Measurements from ENCODE around the gene JAK3.

The JAK3 gene

DNA sequence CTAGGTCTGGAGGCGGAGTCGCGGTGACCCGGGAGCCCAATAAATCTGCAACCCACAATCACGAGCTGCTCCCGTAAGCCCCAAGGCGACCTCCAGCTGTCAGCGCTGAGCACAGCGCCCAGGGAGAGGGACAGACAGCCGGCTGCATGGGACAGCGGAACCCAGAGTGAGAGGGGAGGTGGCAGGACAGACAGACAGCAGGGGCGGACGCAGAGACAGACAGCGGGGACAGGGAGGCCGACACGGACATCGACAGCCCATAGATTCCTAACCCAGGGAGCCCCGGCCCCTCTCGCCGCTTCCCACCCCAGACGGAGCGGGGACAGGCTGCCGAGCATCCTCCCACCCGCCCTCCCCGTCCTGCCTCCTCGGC is 24.1 kb upstream of the JAK3 start, which contains the start of gene SLC5A5:
SLC5A5 (plus strand) TSS at position 68 of the 373 bp plus-strand sequence. CDS start 375 bp downstream, outside the sequence.
- no peak for DNase-seq (ENCODE audit: low read depth)

DNA sequence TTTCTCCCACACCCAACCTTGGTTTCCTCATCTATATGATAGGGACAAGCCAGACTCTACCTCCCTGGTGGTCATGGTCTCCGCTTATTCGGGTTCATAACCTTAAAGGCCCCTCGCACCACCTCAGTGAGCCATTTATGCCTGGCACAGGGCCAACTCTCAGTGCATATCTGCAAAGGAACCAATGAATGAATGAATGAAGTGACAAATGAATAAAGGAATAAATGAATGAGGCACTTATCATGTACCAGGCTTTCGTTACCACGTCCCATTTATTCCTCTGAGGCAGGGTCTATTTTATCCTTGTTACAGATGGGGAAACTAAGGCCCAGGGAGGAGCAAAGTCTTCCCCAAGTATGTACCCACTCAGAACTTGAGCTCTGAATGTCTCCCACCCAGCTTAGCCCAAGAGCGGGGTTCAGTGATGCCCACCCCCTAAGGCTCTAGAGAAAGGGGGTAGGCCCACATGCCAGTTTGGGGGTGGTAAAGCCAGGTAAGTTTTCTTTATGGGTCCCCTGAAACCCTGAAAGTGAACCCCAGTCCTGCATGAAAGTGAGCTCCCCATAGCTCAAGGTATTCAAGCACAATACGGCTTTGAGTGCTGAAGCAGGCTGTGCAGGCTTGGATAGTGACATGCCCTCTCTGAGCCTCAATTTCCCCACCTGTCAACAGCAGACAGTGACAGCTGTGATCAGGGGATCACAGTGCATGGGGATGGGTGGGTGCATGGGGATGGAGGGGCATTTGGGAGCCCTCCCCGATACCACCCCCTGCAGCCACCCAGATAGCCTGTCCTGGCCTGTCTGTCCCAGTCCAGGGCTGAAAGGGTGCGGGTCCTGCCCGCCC is 23.5 kb upstream of the JAK3 start:
- no peak for DNase-seq (ENCODE audit: low read depth)
- H3K4me3 ChIP-seq (ENCODE audit: low read length): no peak overlapping the region
- TF ChIP-seq, protein P1, sequence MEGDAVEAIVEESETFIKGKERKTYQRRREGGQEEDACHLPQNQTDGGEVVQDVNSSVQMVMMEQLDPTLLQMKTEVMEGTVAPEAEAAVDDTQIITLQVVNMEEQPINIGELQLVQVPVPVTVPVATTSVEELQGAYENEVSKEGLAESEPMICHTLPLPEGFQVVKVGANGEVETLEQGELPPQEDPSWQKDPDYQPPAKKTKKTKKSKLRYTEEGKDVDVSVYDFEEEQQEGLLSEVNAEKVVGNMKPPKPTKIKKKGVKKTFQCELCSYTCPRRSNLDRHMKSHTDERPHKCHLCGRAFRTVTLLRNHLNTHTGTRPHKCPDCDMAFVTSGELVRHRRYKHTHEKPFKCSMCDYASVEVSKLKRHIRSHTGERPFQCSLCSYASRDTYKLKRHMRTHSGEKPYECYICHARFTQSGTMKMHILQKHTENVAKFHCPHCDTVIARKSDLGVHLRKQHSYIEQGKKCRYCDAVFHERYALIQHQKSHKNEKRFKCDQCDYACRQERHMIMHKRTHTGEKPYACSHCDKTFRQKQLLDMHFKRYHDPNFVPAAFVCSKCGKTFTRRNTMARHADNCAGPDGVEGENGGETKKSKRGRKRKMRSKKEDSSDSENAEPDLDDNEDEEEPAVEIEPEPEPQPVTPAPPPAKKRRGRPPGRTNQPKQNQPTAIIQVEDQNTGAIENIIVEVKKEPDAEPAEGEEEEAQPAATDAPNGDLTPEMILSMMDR (conservative IDR thresholded peaks at IDR 0.05; ENCODE audit: low read length): no peak

More for the DNA sequence above, 24.1 kb upstream of the JAK3 start, which contains the start of gene SLC5A5:
- no peak within 1 kb of the TSS for H3K4me3 ChIP-seq (ENCODE audit: low read length)
- TF ChIP-seq, protein P1 (conservative IDR thresholded peaks at IDR 0.05; ENCODE audit: low read length): no peak

DNA sequence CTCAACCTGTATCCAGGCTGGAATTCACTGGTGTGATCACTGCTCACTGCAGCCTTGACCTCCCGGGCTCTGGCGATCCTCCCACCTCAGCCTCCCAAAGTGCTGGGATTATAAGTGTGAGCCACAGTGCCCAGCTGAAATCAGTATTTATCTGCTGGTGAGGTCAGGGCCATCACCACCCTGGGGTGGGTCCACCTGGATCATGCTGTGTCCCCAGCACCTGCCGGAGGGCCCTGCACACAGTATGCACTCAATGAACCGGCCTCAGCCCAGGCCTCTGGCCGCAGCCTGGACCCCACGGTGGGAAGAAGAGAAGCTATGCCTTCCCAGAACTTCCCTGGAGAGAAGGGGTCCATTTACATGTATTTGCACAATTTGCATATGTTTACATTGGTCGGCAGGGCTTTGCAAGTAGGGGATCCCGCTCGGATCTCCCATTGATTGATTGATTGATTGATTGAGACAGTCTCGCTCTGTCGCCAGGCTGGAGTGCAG is 21.4 kb upstream of the JAK3 start:
- TF ChIP-seq, protein P1 (conservative IDR thresholded peaks at IDR 0.05; ENCODE audit: low read length): no peak
- no peak for DNase-seq (ENCODE audit: low read depth)
- H3K4me3 ChIP-seq (ENCODE audit: low read length): no peak overlapping the region

DNA sequence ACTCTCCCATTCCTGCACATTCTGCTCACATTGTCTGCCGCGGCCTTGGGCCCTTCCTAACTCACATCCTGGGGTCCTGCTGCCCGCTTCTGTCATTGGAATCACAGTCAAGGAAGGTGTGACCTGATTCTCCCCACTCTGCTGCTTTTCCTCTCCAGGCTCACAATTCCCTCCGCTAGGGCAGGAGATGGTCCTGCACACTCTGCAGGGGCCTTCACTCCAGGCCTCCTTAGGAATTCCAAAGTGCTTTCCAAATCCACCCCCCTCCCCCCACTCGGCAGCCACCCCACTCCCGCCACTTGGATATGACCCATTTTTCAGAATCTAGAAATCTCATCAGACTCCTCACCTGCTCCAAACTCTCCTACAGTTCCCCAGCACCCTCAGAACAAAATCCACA is 20.9 kb upstream of the JAK3 start:
- no peak for DNase-seq (ENCODE audit: low read depth)
- no peak overlapping the region for H3K4me3 ChIP-seq (ENCODE audit: low read length)
- TF ChIP-seq, protein P1 (conservative IDR thresholded peaks at IDR 0.05; ENCODE audit: low read length): no peak

DNA sequence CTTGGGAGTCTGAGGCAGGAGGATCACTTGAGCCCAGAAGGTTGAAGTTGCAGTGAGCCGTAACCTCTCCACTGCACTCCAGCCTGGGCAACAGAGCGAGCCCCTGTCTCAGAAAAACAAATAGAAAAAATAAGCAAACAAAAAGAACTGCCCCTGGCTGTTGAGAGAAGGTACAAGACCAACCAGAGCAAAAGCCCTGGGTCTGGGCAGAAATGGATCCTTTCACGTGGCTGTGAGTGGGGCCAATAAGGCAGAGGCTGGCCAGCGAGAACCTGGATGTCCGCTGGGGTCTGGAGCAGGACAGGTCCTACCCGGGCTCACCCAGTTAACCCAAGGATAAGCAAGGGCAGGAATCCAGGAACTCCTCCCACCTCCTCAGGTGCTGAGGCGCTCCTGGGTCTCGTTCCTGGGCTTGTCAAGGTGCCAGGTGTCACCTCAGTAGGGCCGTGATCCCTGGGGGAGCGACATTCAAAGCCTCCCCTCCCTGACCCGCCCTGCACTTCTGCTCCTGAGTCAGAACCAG is 19.2 kb upstream of the JAK3 start:
- TF ChIP-seq, protein P1 (conservative IDR thresholded peaks at IDR 0.05; ENCODE audit: low read length): no peak
- H3K4me3 ChIP-seq (ENCODE audit: low read length): no peak overlapping the region
- no peak for DNase-seq (ENCODE audit: low read depth)

DNA sequence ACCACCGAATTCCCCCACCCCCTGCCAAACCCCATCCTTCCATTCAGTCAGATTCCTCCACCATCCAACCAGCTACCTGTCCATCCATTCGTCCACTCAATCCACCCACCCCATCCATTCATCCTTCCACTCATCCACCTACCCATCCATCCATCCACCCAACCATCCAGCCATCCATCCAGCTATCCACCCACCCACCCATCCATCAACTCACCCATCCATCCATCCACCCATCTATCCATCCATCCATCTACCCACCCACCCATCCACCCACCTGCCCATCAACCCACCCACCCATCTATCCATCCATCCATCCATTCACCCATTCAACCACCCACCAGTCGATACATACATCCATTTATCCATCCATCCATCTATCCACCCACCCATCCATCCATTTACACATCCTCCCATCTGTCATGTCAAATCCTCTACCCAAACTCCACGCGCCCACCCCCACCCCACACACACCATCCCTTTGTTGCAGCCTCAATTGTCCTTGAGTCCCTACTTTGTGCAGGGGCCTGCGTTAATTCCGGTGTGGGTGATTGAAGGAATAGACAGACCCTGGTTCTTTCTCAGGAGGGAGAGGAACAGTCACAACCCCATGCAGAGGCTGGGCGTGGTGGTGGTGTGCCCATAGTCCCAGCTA is 18.7 kb upstream of the JAK3 start:
- DNase-seq (ENCODE audit: low read depth): no peak
- no peak overlapping the region for H3K4me3 ChIP-seq (ENCODE audit: low read length)
- TF ChIP-seq, protein P1 (conservative IDR thresholded peaks at IDR 0.05; ENCODE audit: low read length): no peak

Data from AG10803 (cell line).